HepG2 (cell line): Measurements from ENCODE around the gene TGM2. TPM values are rescaled to one million over a fixed set of nuclear protein-coding genes. Genes with fewer than 3 reads are reported as not detected.

ENCODE experiments used
- ATAD3A ChIP-seq: sonication (generic); formaldehyde crosslinking; IDR thresholded peaks from 2 replicates; pipeline ENCODE4 v1.4.0; 2020; ENCODE audit warnings: missing genetic modification reagents
- ATF6 ChIP-seq: sonication (generic); formaldehyde crosslinking; conservative IDR thresholded peaks from 2 replicates; pipeline ENCODE4 v1.4.0; 2020; ENCODE audit warnings: missing genetic modification reagents
- HIVEP1 ChIP-seq: sonication (generic); formaldehyde crosslinking; IDR thresholded peaks from 2 replicates; pipeline ENCODE4 v1.4.0; 2020; ENCODE audit warnings: mild to moderate bottlenecking, missing genetic modification reagents
- MTA3 ChIP-seq: sonication (generic); formaldehyde crosslinking; IDR thresholded peaks from 2 replicates; pipeline ENCODE4 v1.4.0; 2020; ENCODE audit warnings: missing genetic modification reagents
- SIN3A ChIP-seq: IDR thresholded peaks from 2 replicates; pipeline ENCODE4 v1.6.1; 2011; ENCODE audit warnings: low read depth, mild to moderate bottlenecking, control low read depth, low read length, borderline replicate concordance
- TERF1 ChIP-seq: sonication (generic); formaldehyde crosslinking; IDR thresholded peaks from 2 replicates; pipeline ENCODE4 v1.8.0; 2022; ENCODE audit warnings: mild to moderate bottlenecking, missing genetic modification reagents, moderate library complexity
- TOE1 ChIP-seq: sonication (generic); formaldehyde crosslinking; IDR thresholded peaks from 2 replicates; pipeline ENCODE4 v1.4.0; 2020; ENCODE audit warnings: mild to moderate bottlenecking, missing genetic modification reagents
- ZBTB38 ChIP-seq: sonication (generic); formaldehyde crosslinking; IDR thresholded peaks from 2 replicates; pipeline ENCODE4 v1.5.1; 2020; ENCODE audit warnings: mild to moderate bottlenecking, missing genetic modification reagents
- ZBTB4 ChIP-seq: sonication (generic); formaldehyde crosslinking; IDR thresholded peaks from 2 replicates; pipeline ENCODE4 v1.4.0; 2020; ENCODE audit warnings: missing genetic modification reagents, mild to moderate bottlenecking, borderline replicate concordance
- ZNF142 ChIP-seq: sonication (generic); formaldehyde crosslinking; IDR thresholded peaks from 2 replicates; pipeline ENCODE4 v1.4.0; 2020; ENCODE audit warnings: missing genetic modification reagents
- ZNF326 ChIP-seq: sonication (generic); formaldehyde crosslinking; IDR thresholded peaks from 2 replicates; pipeline ENCODE4 v1.4.0; 2020; ENCODE audit warnings: missing genetic modification reagents, borderline replicate concordance
- polyA plus RNA-seq, 8 experiments: library from polyadenylated mRNA; depleted of rRNA in 3 of 8; stranded (reverse) in 7 of 8; unstranded in 1 of 8; fragments of >200 nt; fragmentation: Illumina TruSeq in 4 of 8; extraction: Trizol in 4 of 8; gene quantifications; 2 replicates each; pipeline versions ENCODE4 v1.2.1 to v1.2.3, GENCODE V29; 2011 to 2016; ENCODE audit warnings: low read depth in 4 of 8, missing spikeins in 1 of 8, mixed read lengths in 1 of 8; ENCODE audit not compliant: insufficient read depth in 1 of 8
- total RNA-seq, 5 experiments: library from RNA; depleted of rRNA; stranded (reverse); fragments of >200 nt; fragmentation: Illumina TruSeq; extraction: Trizol; gene quantifications; 2 replicates each; pipeline ENCODE4 v1.2.3, GENCODE V29; 2016; ENCODE audit warnings: low read depth in 1 of 5

The TGM2 gene
- total and polyA plus RNA-seq, 2 of the 13 experiments (the other 11 are each of a cell fraction or from before 2014, with no cell fraction given) = 4.2 to 46.4 TPM

- TF ChIP-seq ATF6 = no peak
- peak; percentile 20; the same call in 1 of the 2 replicates for TF ChIP-seq ZBTB4 (CRISPR knock-in tag)
- TF ChIP-seq MTA3 = no peak
- TF ChIP-seq SIN3A = no peak
- TF ChIP-seq ZBTB38 (CRISPR knock-in tag) = peak; percentile 39; the same call in 1 of the 2 replicates
- TF ChIP-seq ATAD3A (CRISPR knock-in tag) = no peak
- peak; percentile 41; the same call in 1 of the 2 replicates for TF ChIP-seq TERF1
- TF ChIP-seq TOE1 (CRISPR knock-in tag) = no peak
- no peak for TF ChIP-seq ZNF326 (CRISPR knock-in tag)
- TF ChIP-seq ZNF142 = no peak
- TF ChIP-seq HIVEP1 (CRISPR knock-in tag) = no peak
Observed at GRCh38 chr20:38164624-38165088, 414 bp downstream of the TGM2 start (continued).
